LNCaP clone FGC (cell line): ENCODE data around the gene NAPEPLD.
"Not testable (repeated sequence)": the region's sequence is repeated elsewhere in the genome, so short reads cannot be mapped to it uniquely, and the experiment has no call there.

Experiments
- DNase-seq: peaks from one replicate; pipeline ENCODE4 v3.0.0-alpha.2; 2011; ENCODE audit warnings: low read depth
- H3K4me3 ChIP-seq: 2 replicates; pipeline ENCODE4 v1.5.1; 2011; ENCODE audit warnings: mild to moderate bottlenecking, low read depth, low read length, control low read depth
- CTCF ChIP-seq: IDR thresholded peaks from 2 replicates; pipeline ENCODE4 v1.5.1; 2012; ENCODE audit warnings: mild to moderate bottlenecking; ENCODE audit not compliant: control insufficient read depth, insufficient read depth; ENCODE audit errors: extremely low read depth

Gene NAPEPLD

GRCh38 chr7:103148994-103149807 lies at the start of gene NAPEPLD:
Gene NAPEPLD (minus strand): TSS chr7:103149099. CDS start chr7:103128776, 20,323 bp downstream.
- no peak for TF ChIP-seq CTCF
- peak; percentile 55 for DNase-seq
- peak within 1 kb of the TSS; percentile 65 for H3K4me3 ChIP-seq

GRCh38 chr7:103198079-103198478 lies 49.2 kb upstream of the NAPEPLD start:
- H3K4me3 ChIP-seq, DNase-seq: not testable (repeated sequence)

- H3K4me3 ChIP-seq, DNase-seq: not testable (repeated sequence)
These were observed 46.5 kb upstream of the NAPEPLD start for GRCh38 chr7:103195364-103195763.

GRCh38 chr7:103172415-103173146 lies 23.7 kb upstream of the NAPEPLD start:
- H3K4me3 ChIP-seq, DNase-seq: not testable (repeated sequence)

- DNase-seq, H3K4me3 ChIP-seq: not testable (repeated sequence)
These were observed 23.0 kb upstream of the NAPEPLD start for GRCh38 chr7:103171695-103172414.

- DNase-seq, H3K4me3 ChIP-seq: not testable (repeated sequence)
These were observed 18.1 kb upstream of the NAPEPLD start for GRCh38 chr7:103166921-103167544.

- not testable (repeated sequence) for DNase-seq
These were observed 14.4 kb upstream of the NAPEPLD start for GRCh38 chr7:103163087-103163825.

GRCh38 chr7:103162641-103163040 lies 13.7 kb upstream of the NAPEPLD start:
- DNase-seq, H3K4me3 ChIP-seq: not testable (repeated sequence)

More at GRCh38 chr7:103163087-103163825, 14.4 kb upstream of the NAPEPLD start:
- not testable (repeated sequence) for H3K4me3 ChIP-seq

GRCh38 chr7:103161998-103162616 lies 13.2 kb upstream of the NAPEPLD start:
- not testable (repeated sequence) for H3K4me3 ChIP-seq, DNase-seq

- not testable (repeated sequence) for DNase-seq, H3K4me3 ChIP-seq
These were observed 10.2 kb upstream of the NAPEPLD start for GRCh38 chr7:103159072-103159471.

GRCh38 chr7:103155331-103156024 lies 6.6 kb upstream of the NAPEPLD start:
- H3K4me3 ChIP-seq, DNase-seq: not testable (repeated sequence)
